ENCODE results near the gene SMARCC2. TPM values are rescaled to one million over a fixed set of nuclear protein-coding genes. Genes with fewer than 3 reads are reported as not detected.
A peak's percentile ranks its signal among the peaks of the same experiment; 100 is the strongest.

The SMARCC2 gene
- total and polyA plus RNA-seq, 2 of the 13 experiments (the other 11 are each of a cell fraction or from before 2014, with no cell fraction given) = 21.3 to 24.1 TPM

DNA sequence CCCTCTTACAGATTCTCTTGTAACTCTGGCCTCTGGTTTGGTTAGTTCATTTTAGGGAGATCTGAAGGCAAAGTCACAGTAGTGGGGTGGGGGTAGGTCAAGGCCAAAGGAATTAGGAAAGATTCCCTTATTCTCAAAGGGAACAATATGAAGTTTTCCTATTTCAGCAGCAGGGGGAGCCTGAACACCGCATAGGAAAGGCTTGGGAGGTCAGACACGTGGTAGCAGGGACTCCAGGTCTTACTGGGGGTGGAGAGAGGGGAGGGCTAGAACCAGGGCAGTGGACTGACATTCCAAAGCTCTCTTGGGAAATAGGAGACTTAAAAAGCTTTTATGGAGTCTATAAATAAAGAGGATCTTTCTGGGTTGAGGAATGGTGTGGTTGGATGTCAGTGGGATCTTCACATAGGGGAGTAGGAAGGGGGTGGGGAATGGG, 69.9 kb downstream of the SMARCC2 start (continued):
- TF ChIP-seq E2F1 (CRISPR knock-in tag; IDR thresholded peaks at IDR 0.05) (no peak), NCOA5 (CRISPR knock-in tag; IDR thresholded peaks at IDR 0.05) (no peak), FOXA1 (IDR thresholded peaks at IDR 0.05) (no peak), FOXA1 (CRISPR knock-in tag; IDR thresholded peaks at IDR 0.05) (no peak), NFIB (CRISPR knock-in tag; IDR thresholded peaks at IDR 0.05; ENCODE audit: borderline replicate concordance) (no peak), ZKSCAN5 (CRISPR knock-in tag; IDR thresholded peaks at IDR 0.05) (no peak), MTA3 (CRISPR knock-in tag; IDR thresholded peaks at IDR 0.05) (no peak), ZNF260 (CRISPR knock-in tag; IDR thresholded peaks at IDR 0.05; ENCODE audit: borderline replicate concordance, low read depth) (no peak), MBNL3 (CRISPR knock-in tag; conservative IDR thresholded peaks at IDR 0.05) (no peak), ZNF724P (CRISPR knock-in tag; IDR thresholded peaks at IDR 0.05; ENCODE audit: borderline replicate concordance) (no peak), HNRNPLL (IDR thresholded peaks at IDR 0.05; ENCODE audit: low read depth, low read length, poor library complexity, severe bottlenecking) (no peak), FOXA3 (CRISPR knock-in tag; IDR thresholded peaks at IDR 0.05) (no peak), HMG20B (CRISPR knock-in tag; conservative IDR thresholded peaks at IDR 0.05) (no peak), ZNF253 (CRISPR knock-in tag; IDR thresholded peaks at IDR 0.05; ENCODE audit: borderline replicate concordance) (no peak), ATF7 (IDR thresholded peaks at IDR 0.05) (no peak), ATF7 (CRISPR knock-in tag; IDR thresholded peaks at IDR 0.05) (no peak), ZNF792 (CRISPR knock-in tag; IDR thresholded peaks at IDR 0.05) (peak; percentile 25; the same call in 1 of the 2 replicates), REPIN1 (CRISPR knock-in tag; IDR thresholded peaks at IDR 0.05; ENCODE audit: borderline replicate concordance, low read depth) (peak; percentile 54; the same call in 1 of the 2 replicates), ZNF143 (CRISPR knock-in tag; IDR thresholded peaks at IDR 0.05) (no peak), ZNF776 (CRISPR knock-in tag; IDR thresholded peaks at IDR 0.05) (no peak), SNRNP70 (IDR thresholded peaks at IDR 0.05; ENCODE audit: low read depth, low read length) (no peak), ZNF615 (CRISPR knock-in tag; IDR thresholded peaks at IDR 0.05; ENCODE audit: borderline replicate concordance) (no peak), FOXP1 (IDR thresholded peaks at IDR 0.05) (no peak), FOXP1 (CRISPR knock-in tag; IDR thresholded peaks at IDR 0.05) (no peak), ZC3H4 (CRISPR knock-in tag; IDR thresholded peaks at IDR 0.05; ENCODE audit: borderline replicate concordance) (no peak)
- TF ChIP-seq, protein P1, sequence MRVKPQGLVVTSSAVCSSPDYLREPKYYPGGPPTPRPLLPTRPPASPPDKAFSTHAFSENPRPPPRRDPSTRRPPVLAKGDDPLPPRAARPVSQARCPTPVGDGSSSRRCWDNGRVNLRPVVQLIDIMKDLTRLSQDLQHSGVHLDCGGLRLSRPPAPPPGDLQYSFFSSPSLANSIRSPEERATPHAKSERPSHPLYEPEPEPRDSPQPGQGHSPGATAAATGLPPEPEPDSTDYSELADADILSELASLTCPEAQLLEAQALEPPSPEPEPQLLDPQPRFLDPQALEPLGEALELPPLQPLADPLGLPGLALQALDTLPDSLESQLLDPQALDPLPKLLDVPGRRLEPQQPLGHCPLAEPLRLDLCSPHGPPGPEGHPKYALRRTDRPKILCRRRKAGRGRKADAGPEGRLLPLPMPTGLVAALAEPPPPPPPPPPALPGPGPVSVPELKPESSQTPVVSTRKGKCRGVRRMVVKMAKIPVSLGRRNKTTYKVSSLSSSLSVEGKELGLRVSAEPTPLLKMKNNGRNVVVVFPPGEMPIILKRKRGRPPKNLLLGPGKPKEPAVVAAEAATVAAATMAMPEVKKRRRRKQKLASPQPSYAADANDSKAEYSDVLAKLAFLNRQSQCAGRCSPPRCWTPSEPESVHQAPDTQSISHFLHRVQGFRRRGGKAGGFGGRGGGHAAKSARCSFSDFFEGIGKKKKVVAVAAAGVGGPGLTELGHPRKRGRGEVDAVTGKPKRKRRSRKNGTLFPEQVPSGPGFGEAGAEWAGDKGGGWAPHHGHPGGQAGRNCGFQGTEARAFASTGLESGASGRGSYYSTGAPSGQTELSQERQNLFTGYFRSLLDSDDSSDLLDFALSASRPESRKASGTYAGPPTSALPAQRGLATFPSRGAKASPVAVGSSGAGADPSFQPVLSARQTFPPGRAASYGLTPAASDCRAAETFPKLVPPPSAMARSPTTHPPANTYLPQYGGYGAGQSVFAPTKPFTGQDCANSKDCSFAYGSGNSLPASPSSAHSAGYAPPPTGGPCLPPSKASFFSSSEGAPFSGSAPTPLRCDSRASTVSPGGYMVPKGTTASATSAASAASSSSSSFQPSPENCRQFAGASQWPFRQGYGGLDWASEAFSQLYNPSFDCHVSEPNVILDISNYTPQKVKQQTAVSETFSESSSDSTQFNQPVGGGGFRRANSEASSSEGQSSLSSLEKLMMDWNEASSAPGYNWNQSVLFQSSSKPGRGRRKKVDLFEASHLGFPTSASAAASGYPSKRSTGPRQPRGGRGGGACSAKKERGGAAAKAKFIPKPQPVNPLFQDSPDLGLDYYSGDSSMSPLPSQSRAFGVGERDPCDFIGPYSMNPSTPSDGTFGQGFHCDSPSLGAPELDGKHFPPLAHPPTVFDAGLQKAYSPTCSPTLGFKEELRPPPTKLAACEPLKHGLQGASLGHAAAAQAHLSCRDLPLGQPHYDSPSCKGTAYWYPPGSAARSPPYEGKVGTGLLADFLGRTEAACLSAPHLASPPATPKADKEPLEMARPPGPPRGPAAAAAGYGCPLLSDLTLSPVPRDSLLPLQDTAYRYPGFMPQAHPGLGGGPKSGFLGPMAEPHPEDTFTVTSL (CRISPR knock-in tag; IDR thresholded peaks at IDR 0.05; ENCODE audit: borderline replicate concordance) = no peak
